NT2/D1 (cell line): ENCODE data around the gene OBSCN.

Source experiments
- YY1 ChIP-seq: IDR thresholded peaks from 2 replicates; pipeline ENCODE4 v1.6.1; 2011; ENCODE audit not compliant: insufficient read length, insufficient read depth
- ZNF274 ChIP-seq: IDR thresholded peaks from 2 replicates; pipeline ENCODE4 v1.6.1; 2011; ENCODE audit warnings: mild to moderate bottlenecking, low read depth, low read length

GRCh38 chr1:228293393-228293792 lies 85.5 kb downstream of the OBSCN start:
- TF ChIP-seq YY1 = no peak
- TF ChIP-seq ZNF274 = no peak
